ENCODE data around the gene TRIM74.
"Not testable (repeated sequence)": the region's sequence is repeated elsewhere in the genome, so short reads cannot be mapped to it uniquely, and the experiment has no call there.

Gene TRIM74

DNA sequence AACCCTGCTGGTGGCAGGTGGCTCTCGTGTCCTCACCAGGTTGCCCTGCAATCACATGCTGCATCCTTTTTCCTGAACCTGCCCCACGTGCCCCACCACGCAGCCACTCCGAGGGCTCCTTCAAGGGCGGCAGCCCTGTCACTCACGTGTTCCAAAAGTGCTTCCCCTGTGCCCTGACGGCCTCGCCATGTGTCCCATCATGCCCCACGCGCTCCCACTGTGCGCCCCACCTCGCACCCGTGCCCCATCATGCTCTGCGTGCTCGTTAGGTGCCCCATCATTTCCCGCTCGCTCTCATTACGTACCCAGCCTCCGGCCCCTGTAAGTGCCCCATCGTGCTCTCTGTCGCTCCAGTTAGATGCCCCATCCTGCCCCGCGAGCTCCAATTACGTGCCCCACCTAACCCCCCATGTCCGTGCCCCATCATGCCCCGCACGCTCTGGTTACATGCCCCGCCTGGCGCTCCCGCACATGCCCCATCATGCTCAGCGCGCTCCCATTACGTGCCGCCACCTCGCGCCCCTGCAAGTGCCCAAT, at the start of gene TRIM74:
Gene TRIM74, minus strand, starts transcription at position 487 of the 537 bp plus-strand sequence. CDS start 3,309 bp downstream, outside the sequence.
- not testable (repeated sequence) for DNase-seq (ENCODE audit: low read depth in 1 of 2, low spot score in 1 of 2)

DNA sequence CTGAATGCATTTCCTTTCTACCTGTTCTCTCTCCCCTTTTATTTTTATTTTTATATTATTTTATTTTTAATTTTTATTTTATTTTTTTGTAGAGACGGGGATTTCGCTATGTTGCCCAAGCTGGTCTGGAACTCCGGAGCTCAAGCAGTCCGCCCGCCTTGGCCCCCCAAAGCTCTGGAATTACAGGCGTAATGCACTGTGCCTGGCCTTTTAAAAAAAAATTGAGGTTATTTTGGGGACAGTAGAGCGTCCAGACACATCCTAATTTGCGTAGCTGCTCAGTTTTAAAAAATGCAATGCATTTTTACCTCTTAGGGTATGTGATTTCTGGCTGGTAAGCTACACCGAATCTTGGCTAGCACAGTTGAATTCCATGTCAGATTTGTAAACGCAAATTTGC, 37.2 kb upstream of the TRIM74 start:
- not testable (repeated sequence) for DNase-seq (ENCODE audit: low read depth in 1 of 2, low spot score in 1 of 2)

DNA sequence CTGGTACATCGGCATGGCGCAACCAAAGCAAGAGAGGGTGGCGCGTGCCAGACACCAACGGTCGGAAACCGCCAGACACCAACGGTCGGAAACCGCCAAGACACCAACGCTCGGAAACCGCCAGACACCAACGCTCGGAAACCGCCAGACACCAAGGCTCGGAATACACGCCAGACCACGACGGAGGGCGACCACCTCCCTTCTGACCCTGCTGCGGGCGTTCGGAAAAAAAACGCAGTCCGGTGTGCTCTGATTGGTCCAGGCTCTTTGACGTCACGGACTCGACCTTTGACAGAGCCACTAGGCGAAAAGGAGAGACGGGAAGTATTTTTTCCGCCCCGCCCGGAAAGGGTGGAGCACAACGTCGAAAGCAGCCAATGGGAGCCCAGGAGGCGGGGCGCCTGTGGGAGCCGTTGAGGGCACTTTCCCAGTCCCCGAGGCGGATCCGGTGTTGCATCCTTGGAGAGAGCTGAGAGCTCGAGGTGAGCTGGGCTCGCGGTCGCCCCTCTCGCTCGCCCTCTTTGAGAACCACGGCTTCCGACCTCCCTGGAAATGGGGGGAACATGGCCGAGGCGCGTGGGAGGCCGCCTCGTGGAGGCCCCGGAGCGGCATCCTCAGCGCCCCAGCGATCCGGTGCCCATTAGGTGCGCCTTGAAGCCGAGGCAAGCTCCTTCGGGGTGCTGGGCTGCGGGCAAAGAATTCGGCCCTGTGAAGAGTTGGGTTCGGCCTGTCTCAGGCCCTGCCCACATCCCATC, 36.6 kb upstream of the TRIM74 start:
- peak; percentile 84 to 87 for DNase-seq (ENCODE audit: low read depth in 1 of 2, low spot score in 1 of 2)

DNA sequence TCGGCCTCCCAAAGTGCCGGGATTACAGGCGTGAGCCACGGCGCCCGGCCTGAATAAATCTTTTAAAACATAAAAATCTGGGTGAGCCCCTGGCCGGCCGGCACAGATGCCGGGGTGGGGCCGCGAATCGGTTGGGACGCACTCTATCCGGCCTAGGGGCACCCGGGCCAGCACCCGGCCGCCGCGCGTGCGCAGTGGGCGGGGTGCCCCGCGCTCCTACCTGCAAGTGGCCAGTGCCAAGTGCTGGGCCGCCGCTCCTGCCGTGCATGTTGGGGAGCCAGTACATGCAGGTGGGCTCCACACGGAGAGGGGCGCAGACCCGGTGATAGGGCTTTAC, 36.1 kb upstream of the TRIM74 start:
- DNase-seq (ENCODE audit: low read depth in 1 of 2, low spot score in 1 of 2) = peak; percentile 56 to 58

DNA sequence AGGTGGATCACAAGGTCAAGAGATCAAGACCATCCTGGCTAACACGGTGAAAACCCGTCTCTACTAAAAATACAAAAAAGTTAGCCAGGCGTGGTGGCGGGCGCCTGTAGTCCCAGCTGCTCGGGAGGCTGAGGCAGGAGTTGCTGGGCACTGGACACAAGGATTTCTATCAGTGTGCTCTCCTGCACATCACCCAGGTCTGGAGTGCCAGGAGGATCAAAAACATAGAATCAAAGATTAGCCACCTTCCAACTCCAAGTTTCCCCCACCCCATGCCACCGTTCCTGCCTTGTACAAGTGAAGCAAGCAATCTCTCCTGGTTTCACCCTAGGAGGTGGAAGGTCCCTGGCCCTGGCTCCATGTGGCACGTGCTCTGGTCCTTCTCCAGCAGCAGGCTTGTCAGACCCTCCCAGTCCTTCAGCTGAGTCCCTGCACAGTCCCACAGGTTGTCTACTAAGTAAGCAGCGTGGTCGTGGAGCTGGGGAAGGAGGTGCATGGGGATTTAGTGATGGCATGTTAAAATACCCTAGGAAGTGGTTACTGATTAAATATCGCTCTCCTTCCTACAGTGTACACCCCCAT, 28.7 kb upstream of the TRIM74 start:
- DNase-seq (ENCODE audit: low read depth in 1 of 2, low spot score in 1 of 2) = not testable (repeated sequence)

DNA sequence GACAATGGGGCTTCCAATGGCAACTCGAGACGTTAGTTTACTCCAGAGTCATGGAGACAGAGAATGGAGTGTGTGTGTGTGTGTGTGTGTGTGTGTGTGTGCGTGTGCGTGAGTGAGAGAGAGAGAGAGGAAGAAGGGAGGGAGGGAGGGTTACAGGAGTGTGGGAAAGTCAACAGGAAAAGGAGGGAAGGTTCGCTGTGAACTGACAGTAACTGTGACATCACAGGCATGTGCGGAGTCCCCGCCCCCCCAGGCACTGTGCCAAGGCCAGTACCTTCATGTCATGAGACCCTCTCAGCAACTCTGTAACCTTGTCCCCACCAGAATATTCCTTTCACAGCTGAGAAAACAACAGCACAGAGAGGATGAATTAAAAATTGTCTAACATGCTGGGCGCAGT, 28.2 kb upstream of the TRIM74 start:
- not testable (repeated sequence) for DNase-seq (ENCODE audit: low read depth in 1 of 2, low spot score in 1 of 2)

DNA sequence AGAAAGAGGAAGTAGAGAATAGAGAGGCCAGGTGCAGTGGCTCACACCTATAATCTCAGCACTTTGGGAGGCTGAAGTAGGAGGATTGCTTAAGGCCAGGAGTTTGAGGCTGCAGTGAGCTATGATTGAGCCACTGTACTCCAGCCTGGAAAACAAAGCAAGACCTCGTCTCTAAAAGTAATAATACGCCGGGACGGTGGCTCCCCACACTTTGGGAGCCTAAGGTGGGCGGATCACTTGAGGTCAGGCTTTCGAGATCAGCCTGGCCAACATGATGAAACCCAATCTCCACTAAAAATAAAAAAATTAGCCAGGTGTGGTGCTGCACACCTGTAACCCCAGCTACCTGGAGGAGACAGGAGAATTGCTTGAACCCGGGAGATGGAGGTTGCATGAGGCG, 26.2 kb upstream of the TRIM74 start:
- DNase-seq (ENCODE audit: low read depth in 1 of 2, low spot score in 1 of 2) = not testable (repeated sequence)

DNA sequence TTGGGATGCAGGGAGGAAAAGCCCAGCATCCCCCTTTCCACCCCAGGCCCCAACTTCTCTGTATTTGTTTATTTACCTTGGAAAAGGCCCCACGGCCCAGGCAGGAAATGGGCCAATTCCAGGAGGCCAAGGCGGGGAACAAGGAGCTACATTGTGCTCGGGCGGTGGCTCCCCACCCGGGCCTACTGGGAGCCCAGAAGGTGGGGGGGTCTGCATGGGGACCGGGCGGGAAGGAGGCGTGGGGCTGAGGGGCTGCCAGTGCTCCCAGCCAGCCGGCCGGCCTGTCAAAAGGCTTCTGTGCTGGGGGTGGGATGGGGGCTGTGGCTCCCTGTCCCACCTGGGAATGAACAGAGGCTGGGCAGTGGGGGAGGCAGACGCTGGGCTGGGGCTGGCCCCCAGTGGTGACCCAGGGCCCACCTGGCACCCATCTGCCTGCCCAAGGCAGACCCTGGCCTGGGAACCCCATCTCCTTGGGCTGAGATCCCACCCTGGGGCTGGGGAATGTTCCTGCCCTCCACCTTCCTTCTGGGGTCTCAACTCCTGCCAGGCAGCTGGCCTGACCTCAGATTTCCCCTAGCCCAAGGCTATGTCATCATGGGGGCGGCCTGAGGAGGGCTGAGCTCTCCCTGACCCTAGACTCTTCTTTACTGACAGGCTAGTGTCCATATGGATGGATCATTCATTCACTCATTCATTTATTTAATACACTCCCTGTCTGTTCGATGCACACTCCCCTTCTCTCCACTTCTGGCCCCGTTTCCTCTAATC, 21.1 kb upstream of the TRIM74 start:
- DNase-seq (ENCODE audit: low read depth in 1 of 2, low spot score in 1 of 2) = not testable (repeated sequence)

DNA sequence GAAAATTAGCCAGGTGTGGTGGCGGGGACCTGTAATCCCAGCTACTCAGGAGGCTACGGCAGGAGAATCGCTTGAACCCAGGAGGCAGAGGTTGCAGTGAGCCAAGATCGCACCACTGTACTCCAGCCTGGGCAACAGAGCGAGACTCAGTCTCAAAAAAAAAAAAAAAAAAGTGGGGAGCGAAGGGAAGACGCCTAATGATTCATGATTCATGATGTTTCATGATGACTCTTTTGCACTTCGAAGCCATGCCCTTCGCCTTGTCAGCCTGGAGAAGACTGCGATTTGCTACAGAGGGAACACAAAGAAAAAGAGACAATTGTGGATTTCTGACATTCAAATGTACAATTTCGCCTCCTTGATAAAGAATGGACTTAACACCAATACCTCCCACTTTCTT, 12.8 kb upstream of the TRIM74 start:
- DNase-seq (ENCODE audit: low read depth in 1 of 2, low spot score in 1 of 2) = not testable (repeated sequence)

DNA sequence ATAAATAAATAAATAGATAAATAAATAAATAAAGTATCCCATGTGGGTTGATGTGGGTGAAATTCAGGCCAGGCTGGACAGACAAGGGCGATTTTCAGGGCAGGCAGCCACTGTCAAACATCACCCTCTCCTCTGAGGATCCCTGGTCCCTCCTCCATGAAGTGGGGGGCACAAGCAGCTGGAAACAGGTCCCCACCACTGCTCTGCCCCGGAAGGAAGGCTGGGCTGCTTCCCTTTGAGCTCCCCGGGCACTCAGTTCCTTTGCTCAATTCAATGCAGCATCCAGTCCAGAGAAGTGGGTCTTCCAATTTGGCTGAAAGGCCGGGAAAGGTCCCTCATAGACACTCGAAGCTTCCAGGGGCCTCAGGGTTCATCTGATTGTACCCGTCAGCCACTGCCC, 11.1 kb upstream of the TRIM74 start:
- DNase-seq (ENCODE audit: low read depth in 1 of 2, low spot score in 1 of 2) = not testable (repeated sequence)

DNA sequence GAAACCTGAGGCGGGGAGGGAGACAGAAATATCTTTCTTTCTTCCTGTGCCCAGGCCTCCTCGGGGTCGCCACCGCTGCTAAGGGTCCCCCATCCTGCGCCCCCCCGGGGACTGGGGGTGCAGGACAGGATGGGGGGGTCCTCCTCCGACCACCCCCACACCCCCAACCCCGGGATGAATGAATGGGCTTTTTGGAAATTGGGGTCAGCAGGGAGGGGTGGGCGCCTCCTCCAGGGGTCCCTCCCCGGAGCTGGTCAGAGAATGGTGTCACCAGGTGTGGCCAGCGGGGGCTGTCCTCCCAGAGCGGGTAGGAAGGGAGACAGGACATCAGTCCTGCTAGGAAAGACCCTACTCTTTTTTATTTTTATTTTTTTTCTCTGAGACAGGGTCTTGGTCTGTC, 7.2 kb upstream of the TRIM74 start:
- DNase-seq (ENCODE audit: low read depth in 1 of 2, low spot score in 1 of 2) = not testable (repeated sequence)

DNA sequence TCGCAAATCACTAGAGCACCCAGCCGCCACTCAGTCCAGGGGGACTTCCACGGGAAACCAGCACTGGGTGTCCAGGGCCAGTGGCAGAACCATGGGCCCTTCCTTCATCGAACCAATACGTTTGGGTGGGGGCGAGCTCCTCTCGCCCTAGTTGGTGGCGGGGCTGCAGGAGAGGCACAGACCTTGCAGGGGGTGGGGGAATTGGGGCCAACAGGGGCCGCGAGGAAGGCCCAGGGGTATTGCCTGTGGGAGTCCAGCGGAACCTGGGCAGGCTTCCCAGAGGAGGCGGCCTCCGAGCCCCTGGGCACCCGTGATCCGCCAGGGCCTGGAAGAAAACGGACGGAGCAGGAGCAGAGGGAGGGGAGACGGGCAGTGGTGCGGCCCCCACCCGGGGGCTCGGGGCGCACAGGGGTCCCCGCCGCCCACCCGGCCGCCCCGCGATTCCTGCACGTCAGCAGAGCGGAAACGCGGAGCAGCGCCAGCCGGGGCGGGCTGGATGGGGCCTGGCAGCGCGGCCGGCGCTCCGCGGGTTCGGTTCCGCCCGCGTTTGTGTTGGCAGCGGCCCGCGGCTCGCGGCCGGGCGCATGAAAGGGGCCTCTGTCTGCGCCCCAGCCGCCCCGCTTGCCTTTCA, 6.5 kb upstream of the TRIM74 start:
- DNase-seq (ENCODE audit: low read depth in 1 of 2, low spot score in 1 of 2) = not testable (repeated sequence)

DNA sequence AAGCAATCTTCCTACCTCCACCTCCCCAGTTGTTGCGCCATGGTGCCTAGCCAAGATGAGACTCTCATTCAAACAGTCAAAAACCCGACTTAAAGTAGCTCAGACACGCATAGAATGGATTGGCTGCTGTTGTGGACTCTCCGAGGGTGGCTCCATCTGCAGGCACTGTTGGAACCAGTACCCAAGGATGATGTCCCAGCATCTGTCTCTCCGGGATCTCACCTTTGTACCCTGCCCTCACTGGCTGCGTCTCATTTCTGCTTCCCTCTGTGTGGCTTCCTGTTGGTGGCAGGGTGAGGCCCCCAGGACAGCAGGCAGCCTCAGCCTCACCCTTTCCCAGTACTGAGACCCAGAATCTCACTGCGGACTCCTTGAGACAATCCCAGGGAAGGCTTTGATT, 5.5 kb upstream of the TRIM74 start:
- DNase-seq (ENCODE audit: low read depth in 1 of 2, low spot score in 1 of 2) = not testable (repeated sequence)

DNA sequence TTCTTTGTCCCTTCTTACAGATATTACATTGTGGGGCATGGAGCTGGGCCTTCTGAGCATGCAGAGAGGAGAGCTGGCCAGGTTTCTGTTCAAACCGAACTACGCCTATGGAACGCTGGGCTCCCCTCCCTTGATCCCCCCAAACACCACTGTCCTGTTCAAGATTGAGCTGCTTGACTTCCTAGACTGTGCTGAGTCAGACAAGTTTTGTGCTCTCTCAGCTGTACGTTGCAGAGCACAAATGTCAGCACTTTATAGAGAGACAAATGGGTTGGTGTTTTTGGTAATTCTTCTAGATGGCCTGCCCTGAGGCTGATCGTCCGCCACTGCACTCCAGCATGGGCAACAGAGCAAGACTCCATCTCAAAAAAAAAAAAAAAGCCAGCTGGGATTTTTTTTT, 2.2 kb upstream of the TRIM74 start:
- not testable (repeated sequence) for DNase-seq (ENCODE audit: low read depth in 1 of 2, low spot score in 1 of 2)

DNA sequence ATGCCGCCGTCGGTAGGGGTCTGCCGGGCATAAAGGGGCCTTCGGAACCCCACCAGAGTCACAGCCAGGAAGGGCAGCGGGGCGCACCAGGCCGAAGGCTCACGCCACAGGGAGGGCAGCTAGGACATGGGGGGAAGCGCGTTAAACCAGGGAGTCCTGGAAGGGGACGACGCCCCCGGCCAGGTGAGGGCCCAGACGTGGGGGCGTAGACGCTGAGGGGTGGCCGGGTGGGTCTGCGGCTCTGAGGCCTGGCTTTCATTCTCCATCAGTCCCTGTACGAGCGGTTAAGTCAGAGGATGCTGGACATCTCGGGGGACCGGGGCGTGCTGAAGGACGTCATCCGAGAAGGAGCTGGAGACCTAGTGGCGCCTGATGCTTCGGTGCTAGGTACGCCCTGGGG, 422 bp upstream of the TRIM74 start:
- not testable (repeated sequence) for DNase-seq (ENCODE audit: low read depth in 1 of 2, low spot score in 1 of 2)

DNA sequence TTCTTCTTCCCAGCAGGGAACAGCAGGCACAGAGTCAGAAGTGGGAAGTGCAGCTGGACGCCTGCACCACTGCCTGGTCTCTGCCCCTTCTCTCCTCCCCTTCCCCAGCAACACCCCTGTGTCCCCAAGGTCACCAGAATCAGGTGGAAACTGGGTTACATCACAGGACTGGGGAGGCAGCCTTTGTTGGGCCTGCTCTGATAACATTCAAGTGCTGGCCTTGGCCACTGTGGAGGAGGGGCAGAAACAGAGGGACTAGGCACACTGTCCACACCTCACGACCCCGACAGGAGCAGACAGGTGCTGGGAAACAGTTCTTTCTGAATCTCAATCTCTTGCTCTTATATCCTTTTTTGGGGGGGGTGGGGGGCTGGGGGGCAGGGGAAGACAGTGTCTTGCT, 2.4 kb downstream of the TRIM74 start:
- not testable (repeated sequence) for DNase-seq (ENCODE audit: low read depth in 1 of 2, low spot score in 1 of 2)

DNA sequence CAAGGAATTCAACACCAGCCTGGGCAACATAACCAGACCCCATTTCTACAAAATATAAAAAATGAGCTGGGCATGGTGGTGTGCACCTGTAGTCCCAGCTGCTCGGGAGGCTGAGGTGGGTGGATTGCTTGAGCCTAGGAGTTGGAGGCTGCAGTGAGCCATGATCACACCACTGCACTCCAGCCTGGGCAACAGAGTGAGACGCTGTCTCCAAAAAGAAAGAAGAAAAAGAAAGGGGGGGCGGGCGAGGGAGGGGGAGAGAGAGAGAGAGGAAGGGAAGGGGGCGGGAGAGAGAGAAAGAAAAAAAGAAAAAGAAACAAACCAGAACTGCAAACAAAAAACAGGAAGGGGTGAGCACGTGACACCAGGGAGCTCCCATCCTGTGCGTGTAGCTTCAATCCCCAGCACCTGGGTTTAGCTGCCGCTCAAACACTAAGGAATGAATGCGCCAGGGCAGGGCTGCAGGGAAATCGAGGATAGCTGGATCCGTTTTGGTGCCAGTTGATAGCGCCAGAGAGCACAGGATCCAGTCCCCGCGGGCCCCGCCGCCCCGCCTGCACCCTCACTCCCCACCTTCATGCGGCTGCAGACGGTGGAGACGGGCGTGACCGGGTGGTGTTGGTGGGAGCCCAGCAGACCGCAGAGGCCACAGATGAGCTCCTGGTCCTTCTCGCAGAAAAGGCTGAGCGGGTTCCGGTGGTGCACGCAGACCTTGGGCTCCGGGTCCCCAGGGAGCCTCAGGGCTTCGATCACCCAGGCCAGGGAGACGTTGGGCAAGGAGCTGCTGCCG, 3.9 kb downstream of the TRIM74 start:
- not testable (repeated sequence) for DNase-seq (ENCODE audit: low read depth in 1 of 2, low spot score in 1 of 2)

DNA sequence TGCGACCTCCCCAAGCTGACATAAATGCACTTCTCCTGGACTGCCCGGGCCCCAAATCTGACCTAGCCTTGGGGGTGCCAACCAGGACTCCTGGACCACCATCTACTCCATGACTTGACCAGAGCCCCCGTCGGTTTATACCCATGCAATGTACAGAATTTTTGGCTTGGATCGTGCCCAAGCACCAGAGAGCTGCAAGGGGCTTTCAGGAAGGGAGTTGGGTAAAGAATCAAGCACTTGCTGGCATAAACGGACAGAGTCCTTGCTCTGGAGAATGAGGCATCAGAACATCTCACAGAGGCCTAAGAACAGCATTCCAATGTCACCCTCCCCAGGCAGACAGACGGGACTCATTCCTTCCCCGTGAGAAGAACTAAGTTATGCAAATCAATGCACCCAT, 6.2 kb downstream of the TRIM74 start:
- not testable (repeated sequence) for DNase-seq (ENCODE audit: low read depth in 1 of 2, low spot score in 1 of 2)

DNA sequence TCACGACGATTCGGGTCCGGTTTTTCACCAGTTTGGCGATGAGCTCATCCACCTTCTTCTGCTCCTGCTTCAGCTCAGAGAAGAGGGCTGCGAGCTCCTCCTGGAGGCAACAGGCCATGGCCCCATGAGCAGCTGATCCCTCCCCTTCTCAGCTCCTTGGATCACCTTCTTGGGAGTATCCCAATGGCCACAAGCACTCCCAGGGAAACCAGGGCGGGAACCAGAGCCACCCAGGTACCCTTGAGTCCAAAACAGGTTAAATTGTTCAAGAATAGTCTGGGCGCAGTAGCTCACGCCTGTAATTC, 8.0 kb downstream of the TRIM74 start:
- DNase-seq (ENCODE audit: low read depth in 1 of 2, low spot score in 1 of 2) = not testable (repeated sequence)

DNA sequence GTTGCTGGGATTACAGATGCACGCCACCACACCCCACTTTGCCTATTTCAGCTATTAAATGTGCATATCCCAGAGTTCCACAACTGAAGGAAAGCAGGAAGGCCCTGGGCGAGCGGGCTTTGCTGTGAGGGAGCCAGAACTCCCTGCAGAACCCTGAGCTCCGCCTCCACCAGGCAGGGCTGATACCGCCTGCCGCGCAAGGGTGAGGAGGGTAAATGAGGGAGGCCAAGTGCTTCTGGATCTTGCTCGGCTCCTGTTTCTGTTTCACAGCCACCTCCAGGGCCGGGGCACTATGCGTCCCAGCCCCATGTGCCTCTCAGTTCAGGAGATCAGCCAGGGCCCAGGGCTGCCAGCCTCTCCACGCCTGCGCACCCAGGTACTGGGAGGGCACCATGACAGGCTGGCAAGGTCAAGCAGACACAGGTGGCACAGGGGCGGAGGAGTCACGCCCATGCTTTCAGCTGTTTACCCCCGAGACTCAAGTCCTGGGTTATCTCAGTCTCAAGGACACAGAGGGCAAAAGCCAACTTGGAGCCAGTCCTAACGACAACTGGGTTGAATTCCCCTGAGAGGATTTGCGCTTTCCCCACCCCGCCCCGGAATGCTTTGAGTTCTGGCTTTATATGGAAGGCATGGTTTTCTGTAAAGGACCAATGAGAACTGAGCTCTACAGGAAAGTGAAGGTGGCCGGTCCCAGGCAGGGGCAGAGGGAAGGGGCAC, 8.5 kb downstream of the TRIM74 start:
- DNase-seq (ENCODE audit: low read depth in 1 of 2, low spot score in 1 of 2) = not testable (repeated sequence)

Data from activated CD4-positive, alpha-beta T cell treated with anti-CD3 and anti-CD28 coated beads, Interleukin-2, amount 50 U/mL, for 24 hours (primary cell).